Lung microvascular endothelial cell (primary cell): ENCODE data around the gene CRMP1. TPM values are rescaled to one million over a fixed set of nuclear protein-coding genes. Genes with fewer than 3 reads are reported as not detected.

Source experiments
- DNase-seq, 2 donors: peaks; one replicate each; pipeline versions ENCODE4 v3.0.0 to v3.0.0-alpha.2; 2010; ENCODE audit warnings: low read depth in 2 of 2
- total RNA-seq: library from RNA; depleted of rRNA; stranded (reverse); fragments of >200 nt; gene quantifications from 2 replicates; pipeline ENCODE4 v1.2.1, GENCODE V29; 2014

CRMP1 gene
- under 0.01 and 0.65 TPM in 2 replicates for total RNA-seq

DNA sequence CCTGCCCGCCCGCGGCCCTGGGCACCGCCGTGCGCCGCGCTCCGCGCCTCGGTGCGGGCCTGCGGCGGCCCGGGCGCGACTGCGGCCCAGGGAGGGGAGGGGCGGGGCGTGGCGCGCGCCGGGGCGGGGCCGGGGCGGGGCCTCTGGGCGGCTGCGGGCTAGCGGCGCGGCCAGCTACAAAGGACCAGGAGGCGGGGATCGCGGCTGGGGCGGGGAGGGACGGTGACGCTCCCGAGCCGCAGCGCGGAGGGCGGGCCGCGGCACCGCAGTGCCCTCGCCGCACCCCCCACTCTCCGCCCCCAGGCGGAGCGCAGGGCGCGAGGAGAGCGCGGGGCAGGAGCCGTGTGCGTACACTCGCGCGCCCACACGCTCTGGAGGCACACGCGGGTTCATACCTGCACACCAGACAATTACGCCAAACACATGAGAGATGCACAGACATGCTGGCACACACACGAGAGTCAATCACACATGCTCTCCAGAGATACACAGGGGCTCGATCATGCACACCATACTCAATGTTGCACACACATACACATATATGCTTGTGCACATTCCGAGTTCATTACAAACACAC is at the start of gene CRMP1:
CRMP1 (minus strand) TSS at position 83 of the 577 bp plus-strand sequence. CDS start 117 bp downstream, outside the sequence.
- peak in 1 of 2 donors; percentile 46 for DNase-seq

DNA sequence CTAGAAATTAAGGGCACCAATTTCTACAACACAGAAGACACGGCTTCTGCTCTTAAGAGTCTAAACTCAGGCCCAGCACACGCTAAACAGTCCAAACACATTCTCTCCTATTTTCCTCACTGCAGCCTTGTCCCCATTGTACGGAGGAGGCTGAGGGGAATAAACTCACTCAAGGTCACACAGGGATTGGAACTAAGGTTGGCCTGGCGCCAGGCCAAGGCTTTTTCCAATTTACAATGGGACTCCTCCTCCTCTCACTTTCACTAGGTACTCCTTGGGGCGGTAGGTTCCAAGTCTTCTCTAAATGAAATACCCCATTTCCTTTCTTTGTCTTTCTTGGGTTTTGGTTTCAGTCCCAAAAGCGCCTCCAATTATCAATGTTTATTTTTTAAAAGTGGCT is 48.7 kb upstream of the CRMP1 start:
- DNase-seq, result no peak

DNA sequence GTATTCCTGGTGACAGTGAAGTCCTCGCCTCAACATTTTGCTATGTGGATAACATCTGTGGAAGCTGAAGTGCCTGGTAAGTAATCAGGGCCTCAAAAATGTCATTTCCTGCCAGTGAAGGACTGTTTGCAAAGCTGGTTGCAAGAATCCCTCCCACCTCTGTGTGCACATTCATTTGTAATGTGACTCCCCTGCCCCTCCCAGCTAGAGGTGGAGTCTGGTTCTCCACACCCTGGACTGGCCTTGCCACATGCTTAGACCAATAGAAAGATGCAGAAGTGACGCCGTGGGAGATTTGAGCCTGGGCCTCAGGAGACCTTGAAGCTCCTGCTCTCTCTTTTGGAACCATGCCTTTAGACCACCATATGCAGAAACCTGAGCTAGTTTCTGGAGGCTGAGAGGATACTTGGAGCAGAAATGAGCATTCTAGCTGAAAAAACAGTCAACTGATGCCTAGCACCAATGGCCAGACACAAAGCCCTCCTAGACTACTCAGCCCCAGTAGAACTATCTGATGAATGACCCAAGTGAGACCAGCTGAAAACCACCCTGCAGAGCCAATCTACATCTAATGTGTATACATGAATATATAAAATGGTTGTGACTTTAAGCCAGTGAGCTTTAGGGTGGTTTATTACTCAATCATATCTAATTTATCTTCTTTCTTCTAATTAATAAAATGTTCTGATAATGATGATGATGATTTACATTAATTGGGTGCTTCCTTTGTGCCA is 47.8 kb upstream of the CRMP1 start:
- DNase-seq, result peak in 1 of 2 donors; percentile 15

DNA sequence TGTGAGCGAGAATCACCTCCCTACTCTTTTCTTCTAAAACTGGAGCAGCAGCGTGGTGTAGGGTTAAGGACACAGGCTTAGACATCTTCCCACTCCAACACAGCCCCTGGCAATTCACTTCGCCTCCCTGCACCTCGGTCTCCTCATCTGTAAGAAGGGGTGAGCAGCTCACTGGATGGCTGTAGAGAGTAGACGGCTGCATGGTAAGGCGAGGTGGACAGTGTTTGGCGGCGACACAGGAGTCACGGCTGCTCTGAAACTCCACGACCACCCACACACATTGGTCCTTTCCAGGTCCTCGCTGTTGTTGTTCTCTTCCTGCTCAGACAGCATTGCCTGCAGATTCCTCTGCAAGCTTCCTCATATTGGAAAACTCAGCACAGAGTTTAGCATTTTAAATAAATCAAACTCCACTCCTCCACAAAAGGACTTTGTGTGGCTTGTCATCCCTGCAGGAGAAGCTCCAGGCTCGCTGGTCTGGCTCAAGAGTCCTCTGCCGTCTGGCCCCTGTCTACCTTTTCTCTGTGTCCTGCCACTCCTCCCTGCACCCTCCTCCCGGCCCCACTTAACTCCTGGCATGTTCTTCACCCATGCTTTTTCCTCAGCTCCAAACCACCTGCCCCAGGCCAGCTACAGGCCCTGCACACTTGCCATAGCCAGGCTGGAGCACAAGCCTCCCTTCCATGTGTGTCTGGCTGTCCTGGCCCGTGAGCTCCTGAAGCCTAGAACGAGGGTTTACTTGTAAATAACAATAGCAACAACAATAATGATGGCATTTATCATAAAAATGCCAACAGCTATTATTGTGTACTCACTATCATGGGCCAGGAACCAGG is 41.3 kb upstream of the CRMP1 start:
- DNase-seq, result no peak

DNA sequence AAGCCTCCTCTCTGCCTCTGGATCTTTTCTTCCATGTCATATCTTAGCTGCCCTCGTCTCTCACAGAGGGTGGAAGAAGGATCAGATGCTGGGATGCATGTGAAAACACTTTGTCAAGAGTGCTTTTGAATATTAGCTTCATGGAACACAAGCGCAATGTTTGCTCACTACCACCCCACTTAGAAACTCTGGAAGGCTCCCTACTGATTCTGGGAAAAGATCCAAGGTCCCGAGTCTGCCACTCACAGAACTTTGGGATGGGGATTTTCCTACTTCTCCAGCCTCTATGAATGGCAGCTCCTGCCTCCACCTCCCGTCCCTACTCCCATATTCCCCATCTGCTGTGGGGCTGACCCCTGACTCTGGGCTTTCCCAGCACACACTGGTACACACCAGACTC is 40.2 kb upstream of the CRMP1 start:
- no peak for DNase-seq

DNA sequence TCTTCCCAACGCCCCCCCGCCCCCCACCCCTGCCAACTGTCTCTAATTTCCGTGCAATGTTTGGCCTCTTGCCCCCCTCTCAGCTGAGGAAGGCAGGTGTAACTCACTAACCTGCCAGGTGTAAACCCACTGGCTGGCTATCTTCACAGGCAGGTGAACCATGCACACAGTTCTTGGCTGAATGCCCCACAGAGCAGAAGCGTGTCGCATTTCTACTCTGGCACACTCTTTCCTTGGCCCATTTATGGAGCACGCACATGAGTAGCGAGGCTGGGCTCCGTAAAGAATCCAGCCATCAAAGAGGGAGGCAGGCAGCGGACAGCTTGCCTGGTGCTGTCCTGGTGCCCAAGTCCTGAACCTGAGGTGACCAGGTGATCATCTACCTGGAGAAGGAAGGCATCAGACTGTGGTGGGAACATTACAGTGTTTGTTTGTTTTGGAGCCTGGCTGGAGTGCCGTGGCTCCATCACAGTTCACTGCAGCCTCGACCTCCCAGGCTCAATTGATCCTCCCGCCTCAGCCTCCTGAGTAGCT is 39.2 kb upstream of the CRMP1 start:
- no peak for DNase-seq

DNA sequence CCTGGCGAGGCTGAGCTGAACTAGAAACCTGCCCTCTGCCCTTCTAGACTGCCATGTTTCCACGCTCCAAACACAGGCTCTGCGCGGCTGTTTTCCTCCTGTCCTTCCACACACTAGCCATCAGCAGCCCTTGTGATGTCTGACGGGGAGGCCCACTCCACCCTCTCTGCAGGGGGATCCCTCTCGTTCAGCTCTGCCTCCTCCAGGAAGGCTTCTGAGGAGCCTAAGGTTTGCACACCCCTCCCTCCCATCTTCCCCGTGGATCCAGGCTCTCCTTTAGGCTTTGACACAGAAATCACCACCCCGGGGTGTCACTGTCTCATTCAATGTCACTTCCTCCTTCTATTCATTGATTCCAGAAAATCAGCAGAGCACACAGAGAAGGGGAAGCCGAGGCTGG is 38.6 kb upstream of the CRMP1 start:
- no peak for DNase-seq

DNA sequence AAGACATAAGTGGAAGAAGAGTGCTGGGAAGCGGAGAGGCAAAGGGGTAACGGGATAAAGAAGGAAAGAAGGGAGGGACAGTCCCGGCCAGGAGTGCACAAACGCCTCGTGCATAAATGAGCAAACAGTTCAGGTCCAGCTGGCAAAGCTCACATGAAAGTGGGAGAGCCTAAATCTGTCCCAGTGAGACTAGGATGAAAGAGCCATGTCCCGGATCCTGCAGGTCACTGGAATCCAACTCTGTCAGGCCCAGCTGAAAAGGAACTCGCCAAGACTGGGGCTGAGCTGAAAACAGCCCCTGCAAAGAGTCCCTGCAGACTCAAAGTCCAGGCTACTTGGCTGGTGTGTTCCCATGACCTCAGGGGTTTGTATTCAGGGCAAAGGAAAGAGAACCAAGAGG is 38.0 kb upstream of the CRMP1 start:
- no peak for DNase-seq

DNA sequence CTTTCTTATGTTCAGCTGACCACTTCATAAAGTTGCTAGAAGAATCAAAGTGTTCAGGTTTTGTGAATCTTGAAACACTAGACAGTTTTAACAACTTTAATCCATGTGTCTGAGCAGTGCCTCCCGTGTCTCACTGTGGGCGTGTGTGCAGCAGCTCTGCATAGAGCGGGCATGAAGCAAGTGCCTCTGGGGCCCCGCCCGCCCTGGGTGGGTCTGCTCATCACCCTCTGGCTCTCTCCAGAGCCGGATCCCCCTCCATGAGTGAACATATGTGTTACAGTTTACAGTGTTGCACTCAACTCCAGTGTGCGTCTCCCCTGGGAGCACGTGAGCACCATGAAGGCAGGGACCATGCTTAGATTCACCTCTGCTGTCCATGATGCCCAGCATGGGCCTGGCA is 37.6 kb upstream of the CRMP1 start:
- DNase-seq, result no peak

DNA sequence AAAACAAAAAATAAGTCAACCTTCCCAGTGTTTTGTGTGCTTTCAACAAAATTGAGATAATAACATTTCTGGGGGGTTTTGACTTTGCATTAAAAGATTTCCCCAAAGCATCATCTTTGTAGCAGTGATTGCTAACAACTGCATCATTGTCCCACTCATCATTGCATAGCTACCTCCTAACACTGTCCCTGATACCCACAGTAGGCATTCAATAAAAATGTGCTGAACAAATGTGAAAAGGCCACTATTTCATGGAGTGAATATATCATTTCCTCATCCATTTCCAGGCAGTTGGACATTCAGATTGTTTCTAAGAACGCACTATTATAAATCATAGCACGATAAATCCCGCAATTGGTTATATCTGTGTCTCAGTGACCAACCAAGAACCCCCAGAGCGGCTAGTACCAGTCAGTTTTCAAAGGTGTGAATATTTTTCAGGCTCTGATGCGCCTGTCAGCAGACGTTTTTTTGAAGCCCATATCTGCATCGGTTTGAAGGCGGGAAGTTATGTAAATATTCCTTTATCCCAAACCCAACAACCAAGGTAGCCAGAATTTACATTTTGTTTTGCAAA is 36.0 kb upstream of the CRMP1 start:
- DNase-seq, result no peak

DNA sequence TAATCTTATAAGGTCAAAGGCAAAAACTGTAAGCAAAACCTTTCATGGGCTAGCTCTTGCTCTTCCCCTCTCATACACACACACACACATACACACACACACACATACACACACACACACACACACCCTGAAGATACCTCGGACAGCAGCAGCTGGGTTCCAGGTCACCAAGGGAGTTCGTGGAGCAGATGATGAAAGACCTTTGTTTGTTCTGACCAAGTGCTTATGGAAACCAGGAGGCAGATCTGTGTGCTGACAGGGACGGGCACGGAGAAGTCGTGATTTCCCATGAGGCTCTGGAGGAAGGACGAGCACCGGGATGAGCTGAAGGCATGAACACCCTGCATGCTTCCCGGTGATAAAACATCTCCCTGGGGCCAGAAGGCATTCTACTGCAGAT is 35.4 kb upstream of the CRMP1 start:
- DNase-seq, result no peak

DNA sequence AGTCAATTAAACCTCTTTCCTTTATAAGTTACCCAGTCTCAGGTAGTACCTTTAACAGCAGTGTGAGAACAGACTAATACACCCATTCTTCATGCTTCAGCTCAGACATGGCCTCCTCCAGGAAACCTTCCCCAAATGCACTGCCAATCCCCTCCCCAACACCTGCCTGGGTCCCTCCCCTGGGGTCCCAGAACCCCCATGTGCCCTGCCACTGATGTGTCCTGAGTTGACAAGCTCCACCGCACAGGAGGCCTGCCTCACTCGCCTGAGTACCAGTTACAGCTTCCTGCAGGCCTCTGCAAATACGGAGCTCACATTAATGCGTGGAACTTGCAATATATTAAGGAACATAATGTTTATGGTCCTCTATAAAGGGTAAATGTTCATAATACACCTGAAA is 34.9 kb upstream of the CRMP1 start:
- no peak for DNase-seq

DNA sequence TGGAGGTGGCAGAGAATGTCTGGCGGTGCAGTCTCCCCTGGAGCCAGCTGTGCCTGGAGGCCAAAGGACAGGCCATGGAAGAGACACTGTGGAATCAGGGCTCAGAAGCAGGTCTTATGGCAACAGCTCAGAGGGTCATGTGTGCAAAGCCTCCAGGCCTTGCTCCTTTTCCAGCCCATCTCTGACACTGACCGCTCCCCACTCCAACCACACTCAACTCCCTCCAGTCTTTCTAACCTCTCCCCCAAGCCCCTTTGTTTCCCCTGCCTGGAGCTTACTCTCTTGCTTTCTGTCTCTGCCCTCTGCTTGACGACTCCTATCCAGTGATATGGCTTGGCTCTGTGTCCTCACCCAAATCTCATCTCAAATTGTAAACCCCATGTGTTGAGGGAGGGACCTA is 34.2 kb upstream of the CRMP1 start:
- no peak for DNase-seq

DNA sequence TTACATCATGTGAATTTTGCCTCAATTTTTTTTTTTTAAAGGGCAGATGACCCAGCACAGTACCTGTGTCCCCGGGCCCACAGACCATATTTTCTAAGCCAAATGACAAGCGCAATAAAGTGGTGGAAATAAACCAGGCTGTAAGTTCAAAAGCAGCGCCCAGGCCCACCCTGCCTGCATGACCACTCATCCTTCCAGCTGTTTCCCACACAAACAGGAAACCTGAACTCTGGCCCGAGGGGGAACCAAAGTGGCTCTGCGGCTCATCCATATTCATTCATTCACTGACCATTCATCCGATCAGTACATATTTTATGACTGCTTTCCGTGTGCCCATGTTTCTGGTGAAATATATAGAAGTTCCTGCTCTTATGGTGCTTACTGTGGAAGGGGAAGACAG is 33.7 kb upstream of the CRMP1 start:
- DNase-seq, result peak in 1 of 2 donors; percentile 52

DNA sequence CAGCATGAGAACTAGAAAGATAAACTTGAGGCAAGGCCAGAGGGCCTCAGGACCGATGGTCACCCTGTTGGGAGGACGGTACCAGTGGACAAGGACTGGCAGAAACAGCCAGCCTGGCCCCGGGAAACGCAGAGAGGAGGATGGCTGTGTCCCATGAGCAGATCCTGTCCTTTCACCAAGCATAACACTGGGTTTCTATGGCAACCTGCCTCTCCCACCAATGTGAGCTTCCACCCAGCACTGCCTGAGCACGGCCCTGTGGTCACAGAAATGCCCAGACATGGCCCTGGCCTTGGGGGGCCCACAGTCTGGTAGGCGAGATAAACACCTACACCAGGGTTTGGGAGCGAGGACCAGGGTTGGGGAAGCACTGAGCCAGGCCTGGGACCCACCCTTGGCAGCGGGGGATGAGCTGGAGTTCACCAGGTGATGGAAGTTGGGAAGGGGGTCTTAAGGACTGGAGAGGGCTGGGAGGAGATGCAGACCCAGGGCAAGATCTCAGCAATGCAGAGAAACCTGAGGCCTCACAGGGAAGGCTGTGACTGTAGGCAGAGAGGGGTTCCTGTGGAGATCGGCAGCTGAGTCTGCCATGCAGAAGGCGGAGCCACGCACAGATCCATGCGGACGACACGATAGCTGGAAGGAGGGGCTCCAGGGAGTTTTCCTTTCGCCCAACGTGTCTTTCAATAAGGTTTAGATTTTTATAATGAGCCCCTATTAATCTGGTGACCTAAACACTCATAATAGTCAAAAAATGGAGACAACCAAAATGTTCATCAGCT is 32.7 kb upstream of the CRMP1 start:
- DNase-seq, result no peak

DNA sequence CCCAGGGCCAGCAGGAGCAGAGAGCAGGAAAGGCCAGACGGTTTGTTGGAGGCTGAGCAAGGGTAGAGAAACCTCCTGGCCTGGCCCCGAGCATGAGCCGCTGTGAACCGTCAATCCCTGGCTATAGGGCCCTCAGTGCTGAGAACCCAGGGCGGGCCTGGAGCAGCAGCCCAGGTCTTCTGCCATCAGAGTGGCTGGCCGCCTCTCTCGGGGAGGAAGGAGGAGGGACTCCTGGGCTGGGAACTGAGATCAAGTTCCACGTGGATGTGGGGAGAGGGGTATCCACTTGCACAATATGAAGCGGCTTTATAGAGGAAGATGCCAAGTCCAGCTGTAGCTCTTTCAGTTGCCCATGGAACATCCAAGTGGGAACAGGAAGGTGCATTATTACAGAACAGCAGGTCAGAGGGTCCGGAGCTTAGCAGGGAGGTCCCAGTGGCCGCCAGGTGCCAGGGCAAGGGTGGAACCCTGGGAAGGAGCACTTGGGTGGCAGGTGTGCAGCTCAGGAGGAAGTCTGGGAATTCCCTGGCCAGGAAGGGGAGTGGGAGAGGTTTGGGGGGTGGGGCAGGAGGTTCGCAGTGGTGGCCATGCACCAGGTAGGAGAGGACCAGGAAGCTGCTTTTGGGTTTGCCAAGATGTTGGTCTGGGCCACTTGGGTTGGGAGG is 31.7 kb upstream of the CRMP1 start:
- no peak for DNase-seq

DNA sequence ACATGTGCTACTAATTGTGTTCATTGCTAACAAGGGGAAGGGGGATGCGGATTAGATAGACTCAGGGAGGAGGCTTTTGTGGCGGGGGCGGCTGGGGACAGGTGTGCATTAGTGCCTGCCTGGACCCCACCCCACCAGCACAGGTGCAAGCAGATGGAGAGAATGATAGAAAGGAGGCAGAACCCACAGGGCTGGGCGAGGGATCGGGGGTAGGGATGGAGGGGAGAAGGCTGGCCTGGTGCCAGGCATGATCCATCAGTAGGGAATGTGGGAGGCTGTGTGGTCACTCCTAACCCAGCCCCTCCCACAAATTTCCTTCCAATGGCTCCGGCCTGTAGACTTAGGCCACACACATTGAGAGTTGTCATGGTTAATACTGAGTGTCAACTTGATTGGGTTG is 30.5 kb upstream of the CRMP1 start:
- no peak for DNase-seq

DNA sequence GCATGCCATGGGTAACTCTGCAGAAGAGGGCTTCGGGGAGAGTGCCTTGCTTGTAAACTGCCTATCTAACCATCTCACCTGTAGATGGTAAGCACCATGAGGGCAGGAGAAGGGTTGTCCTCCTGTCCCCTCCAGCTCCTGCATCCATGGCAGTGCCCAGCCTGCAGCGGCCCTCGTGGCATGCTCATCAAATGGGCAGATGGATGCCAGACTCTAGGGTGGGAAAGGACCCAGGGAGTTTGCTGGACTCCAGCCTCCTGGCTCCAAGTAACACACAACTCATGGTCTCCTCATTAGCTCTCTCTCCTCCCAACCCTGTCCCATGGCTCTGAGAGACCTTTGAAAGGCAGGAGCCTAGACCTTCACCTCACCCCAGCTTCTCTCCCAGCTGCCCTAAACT is 29.7 kb upstream of the CRMP1 start:
- no peak for DNase-seq

DNA sequence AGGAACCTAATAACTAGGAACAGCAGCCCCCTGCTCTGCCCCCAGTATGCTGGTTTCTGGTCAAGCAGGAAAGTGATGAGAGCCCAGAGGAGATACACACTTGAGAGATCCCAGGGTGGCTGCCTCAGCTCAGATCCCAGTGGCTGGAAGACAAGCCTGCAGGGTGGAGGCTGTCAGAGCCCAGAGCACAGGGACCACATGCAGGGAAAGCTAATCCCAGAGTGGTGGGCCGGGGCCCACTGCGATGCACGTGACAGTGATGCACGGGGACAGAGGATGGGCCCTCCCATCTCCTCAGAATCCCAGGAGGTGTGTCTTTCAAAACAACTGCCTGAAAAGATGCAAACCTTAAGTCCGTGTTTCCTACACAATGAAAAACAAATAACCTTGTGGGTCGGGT is 29.1 kb upstream of the CRMP1 start:
- DNase-seq, result no peak

DNA sequence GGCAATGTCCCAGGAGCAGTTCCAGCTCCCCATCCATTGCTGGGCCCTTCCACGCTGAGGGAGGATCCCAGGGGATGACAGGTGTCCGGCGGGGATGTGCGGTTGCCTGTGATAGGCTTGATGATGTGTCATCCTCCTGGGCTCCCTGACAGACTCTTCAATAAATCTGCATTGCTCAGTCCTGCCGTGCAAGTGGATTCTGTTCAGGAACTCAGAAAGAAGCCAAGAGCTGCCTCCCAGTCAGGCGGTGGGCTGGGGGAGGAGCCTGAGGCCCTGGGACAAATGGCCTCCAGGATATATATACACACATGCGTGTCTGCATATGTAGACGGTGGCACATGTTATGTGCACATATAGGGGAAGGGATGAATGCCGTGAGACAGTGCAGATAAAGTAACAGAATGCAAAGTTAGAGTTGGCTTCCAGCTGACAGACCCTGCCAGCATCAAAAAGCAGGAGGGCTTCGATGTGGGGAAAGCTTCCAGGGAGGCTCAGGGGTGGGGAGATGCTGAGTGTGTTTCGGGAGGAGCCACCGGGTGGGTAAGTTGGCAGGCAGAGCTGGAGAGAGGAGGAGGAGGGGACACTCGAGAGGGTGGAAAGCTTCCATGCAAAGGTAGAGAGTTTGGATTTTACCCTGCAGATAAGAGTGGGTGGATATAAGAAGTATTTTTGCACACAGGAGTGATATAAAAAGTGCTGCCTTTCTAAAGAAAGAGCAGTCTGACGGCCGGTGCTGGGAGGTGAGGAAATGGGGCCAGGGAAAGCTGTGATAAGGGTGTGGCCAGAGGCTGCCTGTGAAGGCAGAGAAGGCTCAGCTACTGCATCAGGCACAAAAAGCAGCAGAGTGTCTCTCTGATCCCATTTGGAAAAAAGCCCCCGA is 28.5 kb upstream of the CRMP1 start:
- DNase-seq, result no peak
